ENCODE results near the gene PIN1. TPM values are rescaled to one million over a fixed set of nuclear protein-coding genes. Genes with fewer than 3 reads are reported as not detected.

PIN1 gene
- total RNA-seq, 1 experiment from 2014 or later = 61.4 TPM

- Mint-ChIP-seq H3K27me3 (ENCODE audit: insufficient read depth, unreplicated experiment) (no peaks in the 10 kb centered on the region), H3K4me3 (ENCODE audit: unreplicated experiment) (peak within 1 kb of the TSS; percentile 90), H3K9me3 (ENCODE audit: unreplicated experiment) (no peaks in the 10 kb centered on the region), H3K4me1 (ENCODE audit: insufficient read depth, unreplicated experiment) (peaks cover 6% of the 10 kb centered on the region), H3K36me3 (ENCODE audit: insufficient read depth, unreplicated experiment) (peaks cover 20% of the 10 kb centered on the region), H3K27ac (ENCODE audit: low read depth, unreplicated experiment) (peak within 1 kb of the TSS; percentile 97)
- intact Hi-C loops (cut with micrococcal nuclease) = no loop called here
- POLR2A ChIA-PET = interaction anchor here (0.5 to 3.3 kb wide), 26 partner anchors 9 to 1383 kb away, joined by 3 to 33 read pairs (median 4); partner anchors contain the start of genes FBXL12, HNRNPM, ZNF121 and ZNF266
- TF ChIP-seq, protein P1, sequence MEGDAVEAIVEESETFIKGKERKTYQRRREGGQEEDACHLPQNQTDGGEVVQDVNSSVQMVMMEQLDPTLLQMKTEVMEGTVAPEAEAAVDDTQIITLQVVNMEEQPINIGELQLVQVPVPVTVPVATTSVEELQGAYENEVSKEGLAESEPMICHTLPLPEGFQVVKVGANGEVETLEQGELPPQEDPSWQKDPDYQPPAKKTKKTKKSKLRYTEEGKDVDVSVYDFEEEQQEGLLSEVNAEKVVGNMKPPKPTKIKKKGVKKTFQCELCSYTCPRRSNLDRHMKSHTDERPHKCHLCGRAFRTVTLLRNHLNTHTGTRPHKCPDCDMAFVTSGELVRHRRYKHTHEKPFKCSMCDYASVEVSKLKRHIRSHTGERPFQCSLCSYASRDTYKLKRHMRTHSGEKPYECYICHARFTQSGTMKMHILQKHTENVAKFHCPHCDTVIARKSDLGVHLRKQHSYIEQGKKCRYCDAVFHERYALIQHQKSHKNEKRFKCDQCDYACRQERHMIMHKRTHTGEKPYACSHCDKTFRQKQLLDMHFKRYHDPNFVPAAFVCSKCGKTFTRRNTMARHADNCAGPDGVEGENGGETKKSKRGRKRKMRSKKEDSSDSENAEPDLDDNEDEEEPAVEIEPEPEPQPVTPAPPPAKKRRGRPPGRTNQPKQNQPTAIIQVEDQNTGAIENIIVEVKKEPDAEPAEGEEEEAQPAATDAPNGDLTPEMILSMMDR (IDR thresholded peaks at IDR 0.05; ENCODE audit: unreplicated experiment) = no peak
- peak; percentile 93 for DNase-seq (ENCODE audit: unreplicated experiment)
- CTCF ChIA-PET = interaction anchor here (0.6 to 1.2 kb wide), 8 partner anchors 8 to 1435 kb away, joined by 3 to 6 read pairs (median 3); no protein-coding TSS in a partner anchor
- TSS peak; percentile 71 for BruUV-seq (replicated peaks)
Observed at GRCh38 chr19:9827289-9828238, 7.6 kb upstream of the PIN1 start, which contains the start of gene UBL5. TSS of gene UBL5 (plus strand) at chr19:9827918. CDS start at chr19:9828338, 420 bp downstream.

DNA sequence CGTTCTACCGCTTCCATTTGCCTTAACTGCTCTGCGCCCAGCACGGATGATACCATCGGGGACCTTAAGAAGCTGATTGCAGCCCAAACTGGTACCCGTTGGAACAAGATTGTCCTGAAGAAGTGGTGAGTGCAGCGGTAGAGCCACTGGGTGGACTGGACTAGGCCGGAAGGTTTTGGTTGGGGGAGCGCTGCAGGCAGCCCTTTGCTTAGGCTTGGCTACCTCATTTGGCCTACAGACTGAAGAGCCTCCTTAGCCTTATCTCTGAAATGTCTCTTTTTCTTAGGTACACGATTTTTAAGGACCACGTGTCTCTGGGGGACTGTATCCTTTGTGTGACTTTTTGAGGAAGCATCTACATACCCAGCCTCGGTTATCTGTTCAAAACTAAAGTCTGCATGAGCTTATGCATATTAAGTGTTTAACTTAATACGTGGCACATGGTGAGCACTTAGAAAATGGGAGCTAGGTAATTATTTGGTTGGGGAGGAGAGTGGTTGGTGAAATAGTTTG is 6.5 kb upstream of the PIN1 start:
- intact Hi-C loops (cut with micrococcal nuclease) = no loop called here
- H3K36me3 Mint-ChIP-seq (ENCODE audit: insufficient read depth, unreplicated experiment) = peaks cover 20% of the 10 kb centered on the region
- peak overlapping the region; percentile 97 for H3K27ac Mint-ChIP-seq (ENCODE audit: low read depth, unreplicated experiment)
- no peak for DNase-seq (ENCODE audit: unreplicated experiment)
- no peaks in the 10 kb centered on the region for H3K27me3 Mint-ChIP-seq (ENCODE audit: insufficient read depth, unreplicated experiment)
- peaks cover 6% of the 10 kb centered on the region for H3K4me1 Mint-ChIP-seq (ENCODE audit: insufficient read depth, unreplicated experiment)
- ChIA-PET CTCF (interaction anchor here (0.5 to 1.1 kb wide), 4 partner anchors 19 to 695 kb away, joined by 3 to 5 read pairs (median 4); no protein-coding TSS in a partner anchor), POLR2A (interaction anchor here (0.9 to 3.3 kb wide), 9 partner anchors 9 to 551 kb away, joined by 4 to 33 read pairs (median 11); partner anchors contain the start of genes FBXL12, ZNF121, ZNF561 and ZNF846)
- BruUV-seq (replicated peaks) = TSS peak; percentile 52
- TF ChIP-seq, protein P1 (IDR thresholded peaks at IDR 0.05; ENCODE audit: unreplicated experiment) = no peak
- peak overlapping the region; percentile 90 for H3K4me3 Mint-ChIP-seq (ENCODE audit: unreplicated experiment)
- H3K9me3 Mint-ChIP-seq (ENCODE audit: unreplicated experiment) = no peaks in the 10 kb centered on the region

DNA sequence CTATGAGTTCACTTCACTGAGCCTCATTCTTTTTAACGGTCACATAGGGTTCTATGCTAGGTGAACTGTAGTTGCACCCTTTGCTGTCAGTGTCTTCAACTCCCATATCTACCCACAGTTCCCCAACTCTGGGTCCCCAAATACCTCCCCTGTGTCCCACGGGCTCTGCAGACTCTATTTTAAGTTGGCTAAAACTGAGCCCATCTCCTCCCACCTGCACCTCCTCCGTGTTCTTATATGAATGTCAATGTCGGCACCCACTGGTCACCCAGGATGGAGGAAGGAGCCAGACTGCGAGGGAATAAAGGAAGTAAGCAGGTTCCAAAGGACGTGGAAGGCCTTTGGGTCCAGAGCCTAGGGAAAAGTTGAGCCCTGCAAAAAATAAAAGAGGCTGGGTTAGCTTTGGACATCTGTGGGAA is 802 bp upstream of the PIN1 start:
- Mint-ChIP-seq H3K4me1 (ENCODE audit: insufficient read depth, unreplicated experiment) (peaks cover 7% of the 10 kb centered on the region), H3K27me3 (ENCODE audit: insufficient read depth, unreplicated experiment) (no peaks in the 10 kb centered on the region), H3K4me3 (ENCODE audit: unreplicated experiment) (peak overlapping the region; percentile 79), H3K36me3 (ENCODE audit: insufficient read depth, unreplicated experiment) (peaks cover 22% of the 10 kb centered on the region), H3K9me3 (ENCODE audit: unreplicated experiment) (no peaks in the 10 kb centered on the region), H3K27ac (ENCODE audit: low read depth, unreplicated experiment) (no peak overlapping the region)
- CTCF ChIA-PET = interaction anchor here (0.5 to 1.5 kb wide), 3 partner anchors 13 to 745 kb away, joined by 3 to 5 read pairs (median 3); no protein-coding TSS in a partner anchor
- TF ChIP-seq, protein P1 (IDR thresholded peaks at IDR 0.05; ENCODE audit: unreplicated experiment) = no peak
- DNase-seq (ENCODE audit: unreplicated experiment) = no peak
- POLR2A ChIA-PET = interaction anchor here (1.2 kb wide), 1 partner anchor 11 kb away, joined by 3 read pairs; no protein-coding TSS in a partner anchor
- no TSS peak for BruUV-seq (replicated peaks)
- intact Hi-C loops (cut with micrococcal nuclease) = no loop called here

Measured in MCF 10A (cell line).